Ramos (cell line): Measurements from ENCODE around the gene RAD51B.

Experiments
- in situ Hi-C: fragments of 300-500 bp; cut with MboI; formaldehyde crosslinking; loops from one replicate; pipeline ENCODE4 v1.14.3; 2022; ENCODE audit warnings: low sequenced_read_pairs; ENCODE audit not compliant: unreplicated experiment

RAD51B gene

DNA sequence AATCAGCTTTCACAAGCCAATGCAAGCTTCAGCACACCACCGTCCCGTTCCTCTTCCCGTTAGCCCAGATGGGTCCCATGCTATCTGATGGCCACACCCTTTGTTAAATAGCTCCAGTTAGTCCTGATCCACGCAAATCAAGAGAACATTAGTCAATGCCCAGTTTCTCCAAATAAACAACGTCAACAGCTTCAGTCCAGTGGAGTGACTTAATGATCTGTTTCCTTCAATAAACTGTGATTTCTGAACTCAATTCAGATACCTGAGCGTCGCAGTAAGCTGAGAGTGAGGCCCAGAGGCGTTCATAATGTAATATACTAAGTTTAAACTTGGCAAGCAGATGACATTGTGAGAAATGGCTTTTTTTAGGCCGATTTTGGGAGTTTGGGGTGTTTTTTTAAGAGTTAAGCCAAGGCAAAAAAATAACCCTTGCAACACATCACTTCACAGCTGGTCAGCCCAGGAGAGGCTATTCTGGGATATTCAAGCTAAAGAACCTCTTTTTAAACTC is 861.0 kb downstream of the RAD51B start:
- in situ Hi-C loops, result no loop called here

DNA sequence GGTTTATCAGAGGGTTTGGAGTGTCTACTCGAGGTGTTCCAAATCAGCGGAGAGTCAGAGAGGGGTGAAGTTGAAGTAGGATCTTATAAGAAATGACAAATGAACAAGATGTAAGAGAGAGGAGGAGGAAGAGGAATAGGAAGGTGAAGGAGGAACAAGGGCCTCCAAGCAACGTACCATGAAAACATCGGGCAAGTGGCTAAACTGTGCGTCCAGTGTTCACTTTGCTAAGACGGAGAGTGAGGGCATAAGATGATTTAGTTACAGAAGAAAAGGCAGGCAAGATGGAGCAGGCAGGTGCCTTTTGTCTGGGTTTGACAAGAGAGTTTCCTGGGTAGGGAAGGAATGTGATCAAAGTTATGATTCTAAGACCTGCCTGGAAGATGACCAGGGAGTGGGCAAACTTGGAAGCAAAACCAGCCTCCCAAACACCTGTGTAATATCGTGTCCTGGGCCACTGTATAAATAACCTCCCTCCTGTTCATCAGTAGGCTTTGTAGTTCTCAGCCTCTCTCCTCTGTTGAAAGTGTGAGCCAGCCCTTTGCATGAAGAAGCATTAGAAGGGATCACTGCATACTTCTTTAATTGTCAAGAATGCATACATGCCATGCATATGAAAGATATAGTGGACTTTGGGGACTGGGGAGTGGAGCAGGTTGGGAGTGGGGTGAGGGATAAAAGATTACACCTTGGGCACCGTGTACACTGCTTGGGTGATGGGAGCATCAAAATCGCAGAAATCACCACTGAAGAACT is 861.9 kb downstream of the RAD51B start:
- in situ Hi-C loops, result no loop called here

DNA sequence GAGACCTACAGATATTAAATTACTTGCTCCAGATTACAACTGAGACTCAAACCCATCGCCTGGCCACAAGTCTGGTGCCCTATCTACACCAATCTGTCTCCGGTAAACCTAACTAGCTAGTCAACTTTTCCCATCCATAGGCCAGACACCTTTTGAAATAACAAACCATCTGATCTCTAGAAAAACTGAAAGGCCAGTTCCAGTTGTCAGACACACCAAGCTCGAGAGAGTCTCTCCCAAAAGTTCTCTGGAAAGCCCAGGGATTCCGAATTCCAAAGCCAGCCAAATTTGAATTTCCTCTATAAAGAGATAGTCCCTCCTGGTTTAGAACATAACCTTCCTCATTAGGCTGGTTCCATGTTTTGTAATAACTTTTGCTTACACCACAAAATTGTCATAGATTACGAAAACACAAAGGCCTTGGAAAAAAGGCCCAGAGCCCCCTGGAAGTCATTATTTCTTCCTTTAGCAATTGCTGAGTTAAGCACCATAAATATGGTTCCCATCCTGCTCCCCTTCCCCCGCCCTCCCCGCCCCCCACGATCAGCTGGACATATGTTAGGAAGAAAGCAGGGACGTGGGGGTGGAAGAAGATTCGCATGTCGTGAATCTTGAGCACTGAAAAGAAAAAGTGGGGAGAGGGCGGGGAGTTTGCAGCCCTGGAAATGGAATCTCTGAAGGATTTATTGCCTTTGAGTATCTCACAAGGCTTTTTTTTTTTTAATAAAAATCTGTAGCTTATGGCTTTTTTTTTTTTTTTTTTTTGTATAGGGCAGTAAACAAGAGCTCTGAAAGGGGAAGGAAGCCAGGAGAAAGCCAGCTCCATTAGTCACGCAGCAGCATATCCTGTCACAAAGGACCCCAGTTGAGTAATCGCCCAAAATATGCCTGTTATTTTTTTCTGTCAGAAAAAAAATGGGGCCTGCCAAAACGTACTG is 862.9 kb downstream of the RAD51B start:
- in situ Hi-C loops, result no loop called here

DNA sequence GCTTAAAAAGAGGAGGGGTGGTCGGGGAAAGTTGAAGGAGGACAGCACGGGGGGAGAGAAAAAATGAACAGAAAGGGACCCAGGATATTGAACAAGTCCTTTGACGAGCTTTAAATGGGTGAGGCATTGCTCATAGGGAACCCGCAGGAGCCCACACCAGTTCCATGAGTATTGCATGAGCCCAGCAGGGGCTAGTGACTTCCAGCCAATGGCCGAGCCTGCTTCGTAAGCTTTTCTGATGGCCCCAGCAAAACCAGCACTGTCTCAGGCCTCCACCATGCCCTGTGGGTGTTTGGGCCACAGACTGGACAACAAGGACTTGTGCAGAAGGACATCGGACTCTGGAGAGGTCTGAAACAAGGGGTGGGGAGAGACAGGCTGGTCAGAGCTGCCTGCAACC is 863.7 kb downstream of the RAD51B start:
- in situ Hi-C loops, result no loop called here

DNA sequence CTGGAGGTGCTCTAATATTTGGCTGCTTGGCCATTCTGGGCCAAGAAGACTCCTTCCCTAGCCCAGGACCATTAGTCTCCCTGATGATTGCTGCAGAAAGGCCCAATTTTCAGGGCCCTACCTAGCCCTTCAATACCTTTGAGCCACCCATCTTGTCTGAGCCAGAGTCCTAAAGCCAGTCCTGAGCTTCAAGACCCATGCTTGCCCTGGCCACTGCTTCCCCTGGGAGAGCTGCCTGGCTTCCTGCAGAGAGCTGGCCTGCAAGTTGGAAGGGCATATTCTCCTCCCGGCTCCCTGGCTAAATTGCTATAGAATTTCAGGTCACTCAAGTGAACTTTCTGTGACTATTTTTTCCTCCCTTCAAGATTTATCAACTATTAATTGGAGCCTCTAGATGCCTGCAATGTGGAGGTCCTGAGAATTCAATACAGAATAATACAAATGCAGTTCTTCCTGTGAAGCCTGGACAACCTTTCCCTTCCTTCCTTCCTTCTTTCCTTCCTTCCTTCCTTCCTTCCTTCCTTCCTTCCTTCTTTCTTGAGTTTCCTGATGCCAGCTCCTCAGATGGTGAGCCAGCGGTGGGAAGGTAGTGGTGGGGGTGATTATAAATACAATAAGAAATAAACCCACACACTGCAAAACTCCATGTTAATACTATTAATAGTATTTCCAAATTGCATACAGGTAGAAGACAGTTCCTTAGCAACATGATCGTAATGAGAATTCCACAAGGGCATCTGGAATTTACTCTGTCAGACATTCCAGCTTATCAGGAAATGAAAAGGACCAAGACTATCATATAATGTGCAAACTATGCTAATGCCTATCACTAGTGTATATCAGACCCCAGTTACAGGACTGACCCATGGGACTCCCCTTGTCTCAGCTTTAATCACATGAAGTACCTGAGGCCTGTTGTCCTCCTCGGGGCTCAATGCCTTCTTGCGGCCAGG is 865.2 kb downstream of the RAD51B start:
- in situ Hi-C loops, result loop anchor here (5.0 kb wide), 1 partner anchor 108 kb away; the partner anchor contains the start of gene ZFP36L1

DNA sequence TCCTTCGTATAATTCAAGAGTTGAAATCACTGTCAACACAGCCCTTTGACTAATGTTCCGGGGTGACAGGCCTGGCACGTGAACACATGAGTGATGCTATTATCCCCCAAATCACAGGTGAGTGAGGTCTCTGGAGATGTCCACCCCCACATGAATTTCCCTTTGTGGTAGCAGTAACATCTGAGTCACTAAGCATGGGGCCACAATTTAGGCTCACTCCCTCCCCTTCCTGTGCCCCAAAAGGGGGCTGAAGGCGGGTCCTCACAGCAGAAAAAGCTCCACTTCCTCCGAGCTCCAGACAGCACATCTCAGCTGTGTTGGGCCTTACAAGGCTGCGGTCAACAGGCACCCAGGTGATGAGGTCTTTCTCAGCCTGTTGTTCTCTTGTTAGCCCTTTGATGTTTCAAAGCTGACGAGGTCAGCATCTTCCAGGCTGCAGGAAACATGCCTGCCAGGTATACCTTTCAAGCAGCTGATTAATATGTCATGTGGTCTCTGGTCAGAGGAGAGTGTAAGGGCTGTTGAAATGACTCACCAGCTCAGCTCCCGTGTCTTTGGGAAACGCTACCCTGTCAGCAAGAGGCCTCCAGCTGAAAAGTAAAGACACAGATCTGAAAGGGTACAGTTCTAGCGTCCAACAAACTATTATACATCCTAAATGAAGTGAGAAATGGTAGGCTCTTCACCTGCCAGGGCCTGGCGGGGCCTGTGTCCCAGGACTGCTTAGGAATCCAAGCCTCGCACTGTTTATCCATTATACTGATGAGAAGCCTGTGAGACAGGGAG is 866.0 kb downstream of the RAD51B start:
- in situ Hi-C loops, result loop anchor here (5.0 kb wide), 1 partner anchor 107 kb away; the partner anchor contains the start of gene ZFP36L1

DNA sequence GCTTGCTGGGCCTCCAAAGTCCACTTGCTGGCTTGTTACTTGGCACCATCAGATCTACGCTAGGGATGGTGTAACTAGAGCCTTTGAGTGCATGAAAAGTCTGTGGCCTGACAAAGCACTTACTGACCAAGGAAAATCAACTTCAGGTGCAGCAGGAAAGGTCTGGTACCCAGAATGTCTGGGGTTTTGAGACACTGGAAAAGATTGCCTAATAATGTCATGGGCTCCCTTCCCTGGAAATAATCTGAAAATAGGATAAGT is 866.6 kb downstream of the RAD51B start:
- in situ Hi-C loops, result loop anchor here (5.0 kb wide), 1 partner anchor 106 kb away; the partner anchor contains the start of gene ZFP36L1

DNA sequence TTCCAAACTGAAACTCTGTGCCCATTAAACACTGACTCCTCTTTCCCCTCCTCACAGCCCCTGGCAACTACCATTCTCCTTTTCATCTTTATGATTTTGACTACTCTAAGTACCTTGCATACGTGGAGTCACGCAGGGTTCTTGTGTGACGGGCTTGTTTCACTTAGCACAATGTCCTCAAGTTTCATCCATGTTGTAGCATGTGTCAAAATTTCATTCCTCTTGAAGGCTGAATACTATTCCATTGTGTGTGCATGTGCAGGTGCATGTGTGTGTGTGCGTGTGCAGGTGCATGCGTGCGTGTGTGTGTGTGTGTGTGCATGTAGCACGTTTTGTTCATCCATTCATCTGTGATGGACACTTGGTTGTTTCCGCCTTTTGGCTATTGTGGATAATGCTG is 867.1 kb downstream of the RAD51B start:
- in situ Hi-C loops, result loop anchor here (5.0 kb wide), 1 partner anchor 106 kb away; the partner anchor contains the start of gene ZFP36L1

DNA sequence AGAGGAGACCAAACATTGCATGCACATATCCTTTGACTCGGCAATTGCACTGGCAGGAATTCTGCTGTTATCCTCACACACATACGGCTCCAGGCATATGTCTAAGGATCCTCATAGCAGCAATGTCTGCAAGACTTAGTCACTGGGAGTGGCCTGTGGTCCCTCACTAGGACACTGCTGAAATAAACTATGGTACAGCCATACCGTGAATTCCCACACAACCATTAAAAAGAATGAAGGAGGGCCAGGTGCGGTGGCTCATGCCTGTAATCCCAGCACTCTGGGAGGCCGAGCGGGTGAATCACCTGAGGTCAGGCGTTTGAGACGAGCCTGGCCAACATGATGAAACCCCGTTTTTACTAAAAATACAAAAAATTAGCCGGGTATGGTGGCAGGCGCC is 868.2 kb downstream of the RAD51B start:
- in situ Hi-C loops, result loop anchor here (5.0 kb wide), 1 partner anchor 105 kb away; the partner anchor contains the start of gene ZFP36L1

DNA sequence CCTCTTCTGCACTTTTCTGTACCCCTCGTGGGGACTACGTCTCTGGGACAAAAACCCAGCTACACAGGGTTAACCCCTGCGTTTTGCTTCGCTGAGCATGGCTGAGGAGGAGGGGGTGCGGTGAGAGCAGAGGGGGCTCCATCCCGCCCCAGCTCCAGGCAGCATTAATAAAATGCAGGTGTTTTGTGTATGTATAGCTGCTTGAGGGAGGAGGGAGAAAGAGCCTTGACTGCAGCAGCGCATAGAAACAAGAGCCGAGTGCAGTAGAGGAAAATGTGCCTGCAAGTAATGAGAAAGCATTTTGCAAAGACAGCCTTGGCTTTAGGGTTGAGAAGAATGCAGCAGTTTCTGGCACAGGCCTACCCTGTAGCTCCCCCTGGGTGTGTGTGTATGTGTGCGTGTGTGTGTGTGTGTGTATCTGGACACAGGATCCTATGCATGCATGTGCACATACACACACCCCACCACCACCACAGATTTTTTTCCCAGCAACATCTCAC is 869.3 kb downstream of the RAD51B start:
- in situ Hi-C loops, result loop anchor here (5.0 kb wide), 1 partner anchor 103 kb away; the partner anchor contains the start of gene ZFP36L1

DNA sequence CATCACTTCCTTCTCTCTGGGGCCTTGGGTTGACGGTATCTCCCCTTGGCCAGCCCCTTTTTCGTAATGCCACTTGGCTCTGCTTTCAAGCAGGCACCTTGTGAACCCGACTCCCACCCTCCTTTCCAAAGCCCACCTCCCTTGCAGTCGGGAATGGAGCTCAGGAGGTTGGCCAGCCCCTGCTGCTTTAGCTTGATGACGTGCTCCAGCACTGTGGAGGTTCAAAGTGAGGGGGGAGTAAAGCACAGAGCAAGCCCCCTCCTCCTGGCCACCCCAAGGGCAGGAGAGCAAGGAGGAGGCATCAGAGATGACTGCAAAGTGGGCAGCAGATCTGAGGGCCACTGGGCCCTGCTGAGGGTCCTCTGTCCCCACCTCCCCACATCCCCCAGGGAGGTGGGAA is 869.9 kb downstream of the RAD51B start:
- in situ Hi-C loops, result loop anchor here (5.0 kb wide), 1 partner anchor 103 kb away; the partner anchor contains the start of gene ZFP36L1

DNA sequence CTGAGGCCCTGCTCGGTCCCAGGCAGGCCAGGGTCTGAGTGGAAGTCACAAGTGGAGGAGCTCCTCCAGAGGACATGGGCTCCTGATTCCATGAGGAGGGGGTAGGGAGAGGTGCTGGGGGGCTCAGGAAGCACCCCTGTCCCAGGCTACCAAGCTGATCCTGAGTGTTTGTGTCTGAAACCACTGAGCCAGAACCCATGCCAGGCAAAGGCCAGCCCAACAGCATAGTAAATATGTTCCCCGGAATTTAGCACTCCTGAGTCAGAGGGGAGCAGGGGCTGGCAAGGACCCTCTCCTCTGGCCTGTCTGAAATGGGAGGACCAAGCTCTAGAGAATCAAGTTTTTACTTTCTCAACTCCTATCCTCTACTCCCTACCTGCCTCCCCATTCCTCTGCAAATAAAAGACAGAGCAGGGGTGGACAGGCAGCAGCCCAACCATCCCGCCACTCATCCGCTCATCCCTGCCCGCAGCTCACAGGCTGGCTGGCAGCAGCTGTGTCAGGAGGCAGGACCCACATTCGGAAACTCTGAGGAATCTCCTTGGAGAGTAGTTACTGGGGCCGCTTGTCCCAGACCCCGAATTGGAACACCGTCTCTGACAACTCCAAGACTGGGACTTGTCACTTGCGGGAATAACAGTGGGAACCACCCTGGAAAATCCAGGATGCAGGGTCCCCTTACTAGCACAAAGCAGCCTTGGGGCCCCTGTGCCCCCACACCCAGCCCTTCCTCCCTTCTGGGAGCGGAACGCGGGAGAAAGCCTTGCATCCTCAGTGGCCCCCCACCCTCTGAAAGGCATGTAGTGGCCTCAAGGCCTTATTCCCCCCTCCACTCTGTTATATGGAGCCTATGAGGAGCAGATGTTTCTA is 870.7 kb downstream of the RAD51B start:
- in situ Hi-C loops, result no loop called here

DNA sequence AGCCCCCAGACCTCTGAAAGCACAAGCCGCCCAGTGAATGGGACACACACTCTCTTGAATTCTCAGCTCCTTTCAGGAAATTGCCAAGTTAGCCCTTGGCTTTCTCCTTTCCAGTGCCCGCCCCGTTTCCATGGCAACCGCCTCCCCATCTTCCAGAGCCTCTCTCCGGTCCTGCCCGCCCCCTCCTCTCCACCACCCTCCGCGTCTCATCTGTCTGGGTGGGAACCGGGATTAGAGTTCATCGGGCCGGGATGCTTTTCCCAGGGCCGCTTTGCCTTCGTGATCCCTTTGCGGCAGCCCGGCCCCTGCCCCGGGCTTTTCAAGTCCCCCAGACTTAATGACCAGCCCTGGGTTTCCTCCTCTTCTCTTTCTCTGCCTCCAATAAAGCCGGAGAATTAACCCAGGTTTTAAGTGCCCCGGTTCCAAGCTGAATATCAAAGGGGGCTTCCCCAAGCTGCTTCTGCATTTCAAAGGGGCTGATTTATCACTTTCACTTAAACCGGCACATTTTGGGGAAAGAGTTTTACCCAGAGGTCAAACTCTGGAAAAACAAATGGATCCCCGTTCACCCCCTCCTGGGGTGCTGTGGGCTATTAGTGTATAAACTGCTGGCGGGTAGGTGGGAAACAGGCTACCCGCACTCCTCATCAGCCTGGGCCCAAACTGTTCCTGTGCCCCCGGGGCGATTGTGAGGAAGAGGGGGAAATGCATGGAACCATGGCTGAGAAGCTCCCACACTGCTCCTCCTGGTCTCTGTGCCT is 871.6 kb downstream of the RAD51B start:
- in situ Hi-C loops, result no loop called here

DNA sequence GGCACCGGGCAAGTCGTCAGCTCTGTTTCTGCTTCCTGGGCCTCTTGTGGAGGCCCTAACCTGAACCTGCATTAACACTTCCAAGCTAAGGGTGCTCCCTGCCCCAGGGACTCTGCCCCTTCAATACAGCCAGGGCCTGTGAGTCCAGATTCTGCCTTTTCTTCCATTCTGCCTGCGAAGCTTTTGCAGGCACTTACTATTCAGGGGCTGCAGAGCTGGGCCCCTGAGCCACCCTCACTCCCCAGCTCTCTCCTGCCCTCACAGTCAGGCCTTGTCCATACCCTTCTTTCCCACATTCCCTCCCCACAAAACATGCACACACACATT is 872.2 kb downstream of the RAD51B start:
- in situ Hi-C loops, result no loop called here

DNA sequence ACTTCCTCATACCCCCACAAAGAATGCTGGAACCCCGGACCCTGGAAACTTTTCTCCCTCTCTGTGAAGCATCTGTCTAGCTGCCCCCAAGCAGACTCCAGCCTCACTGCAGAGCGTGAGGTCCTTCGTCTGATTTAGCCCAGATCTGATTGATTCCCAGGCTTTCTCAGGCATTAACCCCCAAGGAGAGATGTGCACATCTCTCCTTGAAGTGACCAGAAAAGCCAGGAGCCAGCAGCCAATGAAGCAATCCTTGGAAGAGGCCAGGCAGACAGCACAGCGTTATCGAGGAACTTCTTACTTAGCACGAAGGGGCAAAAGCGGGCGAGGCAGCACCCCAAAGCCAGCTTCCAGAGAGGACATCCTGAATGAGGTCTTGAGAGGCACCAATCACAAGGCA is 872.6 kb downstream of the RAD51B start:
- in situ Hi-C loops, result no loop called here

DNA sequence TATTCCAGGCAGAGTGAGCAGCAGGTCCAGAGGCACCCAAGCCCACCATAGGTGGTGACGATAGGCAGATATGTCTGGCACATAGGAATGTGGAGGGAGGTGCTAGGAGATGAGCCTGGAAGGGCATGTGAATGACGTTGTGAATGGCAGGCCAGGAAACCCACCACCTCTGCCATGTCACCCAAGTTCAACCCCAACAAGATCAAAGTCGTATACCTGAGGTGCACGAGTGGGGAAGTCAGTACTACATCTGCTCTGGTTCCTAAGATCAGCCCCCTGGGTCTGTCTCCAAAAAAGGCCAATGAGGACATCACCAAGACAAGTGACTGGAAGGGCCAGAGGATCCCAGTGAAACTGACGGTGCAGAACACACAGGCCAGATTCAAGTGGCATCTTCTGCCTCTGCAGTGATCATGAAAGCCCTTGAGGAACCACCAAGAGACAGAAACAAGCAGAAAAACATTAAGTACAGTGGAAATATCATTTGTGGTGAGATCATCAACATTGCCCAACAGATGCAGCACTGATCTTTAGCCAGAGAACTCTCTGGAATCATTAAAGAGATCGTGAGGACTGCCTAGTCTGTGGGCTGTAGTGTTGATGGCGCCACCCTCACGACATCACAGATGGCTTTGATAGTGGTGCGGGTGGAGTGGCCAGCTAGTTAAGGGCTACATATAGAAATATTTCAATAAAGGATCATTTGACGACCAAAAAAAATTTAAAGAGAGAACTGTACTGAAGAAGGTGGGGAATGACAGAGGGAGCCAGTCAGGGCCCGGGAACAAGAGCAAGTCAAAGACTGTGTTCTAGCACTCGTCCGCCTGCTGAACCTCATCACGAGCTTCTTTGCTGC is 873.6 kb downstream of the RAD51B start:
- in situ Hi-C loops, result no loop called here
